ENCODE data around the gene RBM43.

RBM43 gene

DNA sequence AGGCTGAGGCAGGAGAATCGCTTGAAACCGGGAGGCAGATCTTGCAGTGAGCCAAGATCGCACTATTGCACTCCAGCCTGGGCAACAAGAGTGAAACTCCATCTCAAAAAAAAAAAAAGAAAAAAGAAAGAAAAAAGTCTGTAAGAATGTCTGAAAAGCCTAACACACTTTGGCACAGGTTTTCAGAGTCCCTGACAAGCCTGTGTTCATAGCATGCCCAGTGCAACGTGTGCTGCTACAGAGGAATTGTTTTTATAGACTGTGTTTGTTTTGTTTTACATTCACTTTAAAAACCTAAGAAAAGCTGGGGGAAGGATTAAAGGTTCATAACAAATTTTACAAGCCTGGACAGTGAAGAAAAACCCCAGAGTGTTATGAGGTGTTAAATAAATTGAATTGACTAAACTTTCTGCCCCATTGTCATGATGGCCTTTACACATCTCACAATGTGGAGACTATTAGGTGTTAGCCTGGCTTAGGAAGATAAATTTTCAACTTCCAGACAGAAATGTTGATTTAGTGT is 55.2 kb downstream of the RBM43 start:
- DNase-seq: no peak

DNA sequence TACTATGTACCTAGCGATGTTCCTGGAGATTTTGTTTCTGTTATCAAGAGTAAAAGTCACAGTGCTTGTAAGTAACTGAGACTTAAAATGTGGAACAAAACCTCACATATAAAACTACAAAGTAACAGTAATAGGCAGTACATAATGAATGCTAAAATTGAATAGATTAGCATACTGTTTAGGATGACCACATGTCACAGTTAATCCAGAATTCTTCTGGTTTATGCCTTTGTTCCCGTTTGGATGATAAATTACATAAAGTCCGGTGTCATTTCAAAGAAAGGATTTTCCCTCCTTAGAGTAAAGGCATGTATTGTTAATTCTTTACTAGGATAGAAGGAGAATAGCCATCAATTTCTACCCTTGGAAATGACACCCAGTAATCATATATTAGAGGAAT is 56.1 kb downstream of the RBM43 start:
- no peak for DNase-seq

DNA sequence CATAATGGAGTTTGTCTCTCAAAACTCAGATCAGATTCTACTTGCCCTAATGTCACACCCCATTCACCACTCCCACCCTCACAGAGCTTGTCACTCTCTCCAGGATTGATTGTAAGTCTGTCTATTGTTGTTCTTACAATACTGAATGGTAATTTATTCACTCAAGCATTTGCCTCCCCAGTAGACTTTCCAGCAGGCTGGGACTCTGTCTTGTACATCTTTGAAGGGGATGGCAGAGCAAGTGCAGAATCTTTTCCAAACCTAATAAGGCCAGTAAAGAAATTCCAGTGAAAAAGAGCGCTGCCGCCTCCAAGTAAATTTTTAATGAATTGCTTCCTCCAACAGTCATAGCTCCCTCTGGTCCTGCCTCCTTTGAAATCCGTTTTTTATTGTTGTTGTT is 56.9 kb downstream of the RBM43 start:
- no peak for DNase-seq

- no peak for DNase-seq
Observed at GRCh38 chr2:151200844-151201243, 60.8 kb downstream of the RBM43 start.

DNA sequence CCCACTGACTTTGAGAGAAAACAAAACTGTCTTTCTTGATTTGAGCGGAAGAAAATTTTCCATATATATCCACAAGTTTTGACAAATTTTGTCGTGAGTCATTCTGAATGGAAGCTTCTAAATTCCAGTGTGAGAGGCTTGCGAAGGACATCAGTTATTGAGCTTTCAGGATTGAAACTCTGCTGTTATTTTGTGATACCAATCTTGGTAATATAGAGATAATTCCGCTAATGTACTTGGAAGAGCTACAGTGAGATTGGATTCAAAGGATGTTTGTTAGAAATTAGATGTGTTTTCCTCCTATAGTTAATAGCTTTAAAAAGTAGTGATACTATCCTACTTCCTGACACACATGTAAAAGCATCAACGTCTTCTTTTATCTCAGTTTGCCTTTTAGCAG is 61.4 kb downstream of the RBM43 start:
- DNase-seq: no peak

DNA sequence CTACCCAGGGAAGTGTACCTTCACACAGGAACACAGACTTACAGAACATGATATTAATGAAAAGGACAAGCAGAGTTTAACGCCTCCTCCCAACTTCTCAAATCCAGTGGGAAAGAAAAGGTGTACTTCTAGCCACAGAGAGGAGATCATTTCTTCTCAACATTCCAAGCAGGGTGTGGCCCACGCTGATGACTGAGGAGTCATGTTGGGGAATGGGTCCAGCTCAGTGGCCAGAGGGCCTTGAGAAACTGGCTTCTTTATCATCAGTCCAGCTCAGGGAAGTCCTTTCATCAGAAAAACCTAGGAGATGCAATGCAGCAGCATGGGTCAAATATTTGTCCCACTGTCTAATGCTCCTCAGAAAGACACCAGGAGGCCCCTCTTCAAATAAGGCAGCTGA is 63.0 kb downstream of the RBM43 start:
- DNase-seq: no peak

Measured in right hindlimb (tissue), 1 donor.